NCI-H1436 (cell line): ENCODE results near the gene PRDM16.
A peak's percentile ranks its signal among the peaks of the same experiment; 100 is the strongest.

Source experiments
- DNase-seq: peaks from one replicate; lab custom pipeline; 2025; lab: John Stamatoyannopoulos, UW

PRDM16 gene

GRCh38 chr1:3103967-3104677 lies 35.1 kb downstream of the PRDM16 start:
- DNase-seq = no peak

- DNase-seq = peak; percentile 17
Observed at GRCh38 chr1:3105167-3105863, 36.3 kb downstream of the PRDM16 start.

GRCh38 chr1:3106216-3106615 lies 37.2 kb downstream of the PRDM16 start:
- DNase-seq = no peak

GRCh38 chr1:3107201-3107600 lies 38.2 kb downstream of the PRDM16 start:
- DNase-seq = no peak

GRCh38 chr1:3109355-3109754 lies 40.4 kb downstream of the PRDM16 start:
- DNase-seq = no peak

GRCh38 chr1:3111348-3112021 lies 42.5 kb downstream of the PRDM16 start:
- peak; percentile 44 for DNase-seq

- DNase-seq = no peak
Observed at GRCh38 chr1:3112526-3112925, 43.5 kb downstream of the PRDM16 start.

GRCh38 chr1:3113047-3113740 lies 44.2 kb downstream of the PRDM16 start:
- DNase-seq = no peak

- no peak for DNase-seq
Observed at GRCh38 chr1:3113741-3114056, 44.7 kb downstream of the PRDM16 start.

- no peak for DNase-seq
Observed at GRCh38 chr1:3114131-3114744, 45.2 kb downstream of the PRDM16 start.

GRCh38 chr1:3114846-3115245 lies 45.8 kb downstream of the PRDM16 start:
- no peak for DNase-seq

GRCh38 chr1:3115275-3116149 lies 46.5 kb downstream of the PRDM16 start:
- DNase-seq = no peak

- DNase-seq = no peak
Observed at GRCh38 chr1:3116150-3116510, 47.1 kb downstream of the PRDM16 start.

- no peak for DNase-seq
Observed at GRCh38 chr1:3116560-3116959, 47.6 kb downstream of the PRDM16 start.

GRCh38 chr1:3117879-3118278 lies 48.9 kb downstream of the PRDM16 start:
- DNase-seq = no peak

- no peak for DNase-seq
Observed at GRCh38 chr1:3119061-3119460, 50.1 kb downstream of the PRDM16 start.

GRCh38 chr1:3119725-3120124 lies 50.7 kb downstream of the PRDM16 start:
- no peak for DNase-seq

- DNase-seq = no peak
Observed at GRCh38 chr1:3120140-3120539, 51.1 kb downstream of the PRDM16 start.

- no peak for DNase-seq
Observed at GRCh38 chr1:3120994-3121393, 52.0 kb downstream of the PRDM16 start.

GRCh38 chr1:3121401-3122210 lies 52.6 kb downstream of the PRDM16 start:
- DNase-seq = no peak
